NK-92 (cell line): ENCODE data around the gene CD36.

Source experiments
- DNase-seq: peaks from one replicate; lab custom pipeline; 2025; ENCODE audit not compliant: unreplicated experiment; lab: John Stamatoyannopoulos, UW

Gene CD36

GRCh38 chr7:80686576-80686975, 48.1 kb downstream of the CD36 start:
- DNase-seq = no peak

GRCh38 chr7:80699045-80699638, 60.7 kb downstream of the CD36 start:
- no peak for DNase-seq

GRCh38 chr7:80699721-80700256, 61.3 kb downstream of the CD36 start:
- DNase-seq = no peak

- DNase-seq = no peak
Measured at GRCh38 chr7:80703272-80703671, 64.8 kb downstream of the CD36 start.

GRCh38 chr7:80705130-80705781, 66.8 kb downstream of the CD36 start:
- no peak for DNase-seq

DNA sequence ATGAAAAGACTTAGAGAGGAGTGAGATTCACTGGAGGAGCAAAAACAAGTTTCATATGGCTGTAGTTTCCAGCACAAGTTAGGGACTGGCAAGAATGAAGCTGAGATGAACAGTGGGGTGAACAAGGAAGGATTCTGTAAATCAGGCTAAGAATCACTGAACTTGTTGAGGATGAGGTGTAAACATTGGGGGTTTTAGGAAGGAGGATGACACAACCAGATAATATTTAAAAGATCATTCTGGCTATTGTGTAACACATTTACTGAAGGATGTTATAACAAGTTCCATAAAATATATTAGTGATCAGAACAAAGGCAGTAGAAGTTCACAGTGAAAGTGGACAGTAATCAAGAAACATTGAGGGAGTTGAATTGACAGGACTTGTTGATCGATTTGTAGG, 68.9 kb downstream of the CD36 start:
- DNase-seq = no peak

GRCh38 chr7:80708123-80708522, 69.7 kb downstream of the CD36 start:
- DNase-seq = no peak

GRCh38 chr7:80711531-80711930, 73.1 kb downstream of the CD36 start:
- DNase-seq = no peak

DNA sequence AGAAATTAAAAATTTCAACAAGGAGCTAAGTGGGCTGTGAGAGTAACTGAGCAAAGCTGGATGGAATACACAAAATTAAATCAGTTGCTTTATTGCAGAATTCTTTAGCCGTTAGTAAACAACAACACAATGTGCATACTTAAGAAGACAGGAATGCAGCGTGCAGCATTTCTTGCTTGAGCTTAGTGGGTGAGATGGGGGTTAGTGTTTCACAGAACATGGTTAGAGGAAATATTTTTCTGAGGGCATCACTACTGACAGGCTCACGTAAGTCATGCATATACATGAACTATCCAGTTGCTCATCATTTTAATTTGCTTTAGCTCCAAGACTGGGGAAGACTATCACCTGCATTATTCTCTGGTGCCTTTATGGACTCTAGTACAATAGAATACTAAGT, 80.8 kb downstream of the CD36 start:
- no peak for DNase-seq

DNA sequence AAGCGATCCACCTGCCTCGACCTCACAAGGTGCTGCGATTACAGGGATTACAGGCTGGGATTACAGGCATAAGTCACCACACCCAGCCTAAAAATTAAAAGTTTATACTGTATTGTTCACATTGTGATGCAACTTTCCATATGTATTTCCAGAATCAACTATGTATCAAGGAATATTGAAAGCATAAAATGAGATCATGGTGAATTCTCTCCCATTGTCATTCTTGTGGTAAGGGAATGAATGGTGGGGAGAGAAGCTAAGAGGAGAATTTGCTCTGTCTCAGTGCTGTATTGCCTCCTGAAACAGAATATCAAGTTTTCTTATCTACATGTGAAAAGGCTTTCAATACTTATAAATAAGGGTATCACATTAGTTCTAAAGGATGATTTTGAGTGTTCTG, 81.7 kb downstream of the CD36 start:
- no peak for DNase-seq

- DNase-seq = no peak
Measured at GRCh38 chr7:80721883-80722615, 83.6 kb downstream of the CD36 start.

- no peak for DNase-seq
Measured at GRCh38 chr7:80722616-80723195, 84.3 kb downstream of the CD36 start.

GRCh38 chr7:80724249-80724871, 85.9 kb downstream of the CD36 start:
- DNase-seq = no peak

- no peak for DNase-seq
Measured at GRCh38 chr7:80725181-80725611, 86.8 kb downstream of the CD36 start.
